HG03060 (cell line): ENCODE results near the gene NCOR1.
"Not testable (repeated sequence)": the region's sequence is repeated elsewhere in the genome, so short reads cannot be mapped to it uniquely, and the experiment has no call there.

ENCODE experiments used
- ATAC-seq: cut with Tn5 transposase; IDR thresholded peaks from one replicate; pipeline ENCODE4 v1.9.1; 2021; ENCODE audit warnings: low read depth, moderate number of reproducible peaks; ENCODE audit not compliant: unreplicated experiment

The NCOR1 gene

GRCh38 chr17:16215273-16215964, at the start of gene NCOR1:
Gene NCOR1, minus strand, starts transcription at chr17:16215534. Its CDS starts 20,965 bp downstream, at chr17:16194569.
- ATAC-seq: peak; percentile 35

- ATAC-seq: no peak
These were observed 46.9 kb upstream of the NCOR1 start for GRCh38 chr17:16262201-16262600.

DNA sequence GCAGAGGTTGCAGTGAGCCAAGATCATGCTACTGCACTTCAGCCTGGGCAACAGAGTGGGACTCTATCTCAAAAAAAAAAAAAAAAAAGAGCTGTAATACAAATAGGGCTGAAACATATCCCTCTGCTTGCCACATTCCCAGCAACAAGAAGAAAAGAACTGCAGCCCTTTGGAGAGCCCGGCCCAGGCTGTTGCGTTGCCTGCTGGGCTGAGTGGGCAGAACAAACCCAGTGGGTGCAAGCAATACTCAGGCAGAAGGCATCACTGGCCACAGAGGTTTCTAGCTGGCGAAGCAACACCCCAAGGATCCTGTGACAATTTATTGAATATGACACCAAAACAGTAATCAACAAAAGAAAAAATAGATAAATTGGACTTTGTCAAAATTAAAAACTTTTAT, 45.7 kb upstream of the NCOR1 start:
- no peak for ATAC-seq

GRCh38 chr17:16259926-16260325, 44.6 kb upstream of the NCOR1 start:
- ATAC-seq: no peak

DNA sequence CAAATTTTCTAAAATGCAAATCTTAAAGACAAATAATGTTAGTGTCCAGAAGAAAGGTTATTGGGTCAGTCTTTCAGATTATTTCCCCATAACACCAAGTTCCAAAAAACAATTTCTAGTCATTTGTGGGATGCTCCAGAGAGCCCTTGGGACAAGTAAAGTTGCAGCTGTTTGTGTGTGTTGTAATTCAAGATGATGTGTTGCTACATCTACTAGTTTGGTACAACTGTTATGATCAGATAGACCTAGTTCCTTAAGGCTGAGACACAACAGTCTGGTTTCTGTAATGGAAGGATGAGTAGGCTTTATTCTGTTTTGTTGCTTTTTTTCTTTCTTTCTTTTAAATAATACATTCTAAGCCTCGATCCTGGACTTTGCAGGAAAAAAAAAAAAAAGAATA, 43.6 kb upstream of the NCOR1 start:
- no peak for ATAC-seq

DNA sequence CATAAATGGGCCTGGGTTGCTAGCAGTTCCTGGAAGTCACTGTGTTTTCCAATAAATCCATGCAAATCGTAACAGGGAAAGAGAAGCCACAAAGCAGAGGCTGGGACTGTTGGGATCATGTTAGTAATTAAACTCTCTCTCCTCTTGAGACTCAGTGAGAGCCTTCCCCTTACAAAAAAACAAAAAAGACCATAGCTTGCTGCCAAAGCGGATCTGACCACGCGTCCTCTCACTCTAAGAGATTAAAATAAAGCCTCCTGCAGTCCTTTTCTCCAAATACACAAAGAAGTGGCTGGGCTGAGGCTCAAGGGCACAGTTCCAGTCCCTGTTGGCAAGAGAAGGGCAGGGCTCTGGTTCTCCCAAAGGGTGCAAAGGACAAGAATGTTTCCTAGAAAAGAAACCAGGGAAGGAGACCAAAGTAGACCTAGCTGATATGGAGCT, 40.2 kb upstream of the NCOR1 start:
- no peak for ATAC-seq

- ATAC-seq: no peak
These were observed 39.6 kb upstream of the NCOR1 start for GRCh38 chr17:16254773-16255400.

DNA sequence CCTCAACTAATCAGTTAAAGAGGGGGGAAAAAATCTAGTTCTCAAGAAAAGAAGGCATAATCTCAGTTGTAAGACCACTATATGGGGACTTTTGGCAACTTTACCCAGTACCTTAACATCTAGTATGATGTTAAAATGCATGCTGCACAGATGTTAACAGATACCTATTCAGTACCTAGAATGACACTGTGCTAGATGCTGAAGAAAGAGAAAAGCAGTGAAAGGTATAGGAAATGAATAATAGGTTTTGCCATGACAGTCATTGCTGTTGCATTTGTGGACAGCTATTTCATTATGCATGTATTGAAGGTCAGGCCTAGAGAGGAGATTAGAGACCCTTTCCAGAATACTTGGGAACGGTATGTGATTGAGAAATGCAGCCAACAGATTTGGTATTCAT, 36.2 kb upstream of the NCOR1 start:
- no peak for ATAC-seq

- no peak for ATAC-seq
These were observed 35.7 kb upstream of the NCOR1 start for GRCh38 chr17:16251043-16251442.

- no peak for ATAC-seq
These were observed 35.3 kb upstream of the NCOR1 start for GRCh38 chr17:16250635-16251034.

DNA sequence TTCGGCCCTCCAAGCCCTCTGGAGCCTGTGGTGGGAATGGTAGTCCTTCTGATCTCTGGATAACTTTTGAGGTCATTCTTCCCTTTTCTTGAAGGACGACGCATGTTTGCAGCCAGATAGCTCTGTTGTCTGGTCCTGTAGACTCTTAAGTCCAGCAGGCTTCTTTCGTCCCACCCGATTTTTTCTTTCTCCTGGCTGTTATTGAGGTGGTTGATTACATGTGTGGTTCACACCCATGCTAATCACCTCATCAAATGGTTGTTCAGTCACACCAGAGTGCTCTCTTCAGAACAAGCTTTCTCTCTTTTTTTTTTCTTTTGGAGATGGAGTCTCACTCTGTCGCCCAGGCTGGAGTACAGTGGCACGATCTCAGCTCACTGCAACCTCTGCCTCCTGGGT, 32.3 kb upstream of the NCOR1 start:
- ATAC-seq: no peak

GRCh38 chr17:16243801-16244567, 28.6 kb upstream of the NCOR1 start:
- ATAC-seq: no peak

DNA sequence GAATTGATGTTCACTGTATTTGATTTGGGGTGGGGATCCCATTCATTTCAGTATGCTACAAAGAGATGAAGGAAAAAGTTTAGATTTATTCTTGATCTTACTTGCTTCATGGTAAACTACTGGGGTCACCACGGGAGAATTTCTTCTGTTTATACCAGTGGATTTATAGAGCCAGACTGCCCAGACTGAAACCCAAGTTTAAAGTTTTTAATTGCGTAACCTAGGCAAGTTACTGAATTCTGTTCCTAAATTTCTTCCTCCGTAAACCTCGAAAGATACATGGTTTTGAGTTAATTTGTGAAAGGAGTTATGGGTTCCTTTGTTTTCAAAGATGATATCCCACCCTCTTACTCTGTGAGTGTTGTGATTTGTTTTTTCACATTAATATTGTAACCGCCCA, 28.1 kb upstream of the NCOR1 start:
- no peak for ATAC-seq

GRCh38 chr17:16241906-16242399, 26.6 kb upstream of the NCOR1 start:
- no peak for ATAC-seq

GRCh38 chr17:16239931-16240330, 24.6 kb upstream of the NCOR1 start:
- ATAC-seq: no peak

- no peak for ATAC-seq
These were observed 17.1 kb upstream of the NCOR1 start for GRCh38 chr17:16232391-16232790.

GRCh38 chr17:16229912-16230561, 14.7 kb upstream of the NCOR1 start:
- not testable (repeated sequence) for ATAC-seq

- no peak for ATAC-seq
These were observed 7.1 kb upstream of the NCOR1 start for GRCh38 chr17:16222406-16222805.

DNA sequence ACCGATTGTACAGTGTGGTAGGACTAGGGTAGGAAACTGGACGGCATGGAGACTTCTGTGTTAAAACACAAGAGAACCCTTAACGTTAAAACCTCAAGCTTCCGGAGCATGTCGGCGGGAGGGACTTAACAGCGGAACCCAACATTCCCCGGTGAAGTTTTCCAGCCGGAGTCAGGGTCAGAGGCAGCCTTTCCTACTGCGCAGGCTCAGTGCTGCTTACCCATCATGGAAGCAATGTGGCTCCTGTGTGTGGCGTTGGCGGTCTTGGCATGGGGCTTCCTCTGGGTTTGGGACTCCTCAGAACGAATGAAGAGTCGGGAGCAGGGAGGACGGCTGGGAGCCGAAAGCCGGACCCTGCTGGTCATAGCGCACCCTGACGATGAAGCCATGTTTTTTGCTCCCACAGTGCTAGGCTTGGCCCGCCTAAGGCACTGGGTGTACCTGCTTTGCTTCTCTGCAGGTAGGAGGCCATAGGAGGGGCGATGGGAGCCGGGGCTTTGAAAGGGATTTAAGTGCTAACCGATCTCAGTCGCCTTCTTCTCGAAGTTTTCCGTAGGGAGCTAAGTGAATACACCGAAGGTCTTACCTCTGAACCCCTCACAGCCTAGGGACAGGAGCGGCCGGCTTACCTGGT, 1.8 kb upstream of the NCOR1 start, which contains the start of gene PIGL:
PIGL (plus strand) TSS at position 209 of the 634 bp plus-strand sequence; CDS start at position 226, 17 bp downstream.
- ATAC-seq: no peak

DNA sequence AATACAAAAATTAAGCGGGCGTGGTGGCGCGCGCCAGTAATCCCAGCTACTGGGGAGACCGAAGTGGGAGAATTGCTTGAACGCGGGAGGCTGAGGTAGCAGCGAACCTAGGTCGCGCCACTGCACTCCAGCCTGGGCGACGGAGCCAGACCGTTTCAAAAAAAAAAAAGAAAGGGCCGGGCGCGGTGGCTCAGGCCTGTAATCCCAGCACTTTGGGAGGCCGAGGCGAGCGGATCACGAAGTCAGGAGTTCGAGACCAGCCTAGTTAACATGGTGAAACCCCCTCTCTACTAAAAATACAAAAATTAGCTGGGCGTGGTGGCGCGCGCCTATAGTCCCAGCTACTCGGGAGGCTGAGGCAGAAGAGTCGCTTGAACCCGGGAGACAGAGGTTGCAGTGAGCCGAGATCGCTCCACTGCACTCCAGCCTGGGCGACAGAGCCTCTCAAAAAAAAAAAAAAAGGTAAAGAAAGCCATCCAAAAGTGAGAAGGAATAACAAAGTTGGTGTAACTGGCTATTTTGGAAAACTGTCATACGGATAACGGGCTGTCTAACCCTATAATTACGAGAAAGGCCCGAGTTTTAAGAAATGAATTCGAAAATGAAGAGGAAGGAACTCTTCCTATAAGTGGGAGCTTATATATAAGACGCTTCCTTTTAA, 1.1 kb upstream of the NCOR1 start:
- ATAC-seq: not testable (repeated sequence)
